Peyer's patch (tissue), 4 donors: ENCODE results near the gene AOPEP. TPM values are rescaled to one million over a fixed set of nuclear protein-coding genes. Genes with fewer than 3 reads are reported as not detected.

Experiments used
- DNase-seq, 3 donors: peaks; one replicate each; pipeline ENCODE4 v3.0.0-alpha.2; 2017 to 2019
- H3K27ac ChIP-seq, 4 donors: fragments of 200-600 bp; sonication (generic); one replicate each; pipeline ENCODE4 v1.5.1; 2016 to 2019
- H3K27me3 ChIP-seq, 2 donors: fragments of 200-600 bp; sonication (generic); one replicate each; pipeline ENCODE4 v1.5.1; 2019
- H3K36me3 ChIP-seq, 3 donors: fragments of 200-600 bp; sonication (generic); one replicate each; pipeline ENCODE4 v1.5.1; 2016 to 2019
- H3K4me1 ChIP-seq, 4 donors: fragments of 200-600 bp; sonication (generic); one replicate each; pipeline ENCODE4 v1.5.1; 2016 to 2019
- H3K4me3 ChIP-seq, 4 donors: fragments of 200-600 bp; sonication (generic); 1 replicate in 3 of 4; 2 replicates in 1 of 4; pipeline ENCODE4 v1.5.1; 2016 to 2019; ENCODE audit warnings: mild to moderate bottlenecking in 1 of 4
- H3K9me3 ChIP-seq, 4 donors: fragments of 200-600 bp; sonication (generic); one replicate each; pipeline ENCODE4 v1.5.1; 2016 to 2019; ENCODE audit warnings: mild to moderate bottlenecking in 1 of 4
- CTCF ChIP-seq, 6 experiments: fragments of 450-650 bp in 4 of 6; fragments of 200-600 bp in 2 of 6; sonication (generic) in 1 of 6; IDR thresholded peaks; one replicate each; pipeline ENCODE4 v1.5.1; 2017 to 2019; ENCODE audit warnings: antibody characterized with exemption in 6 of 6, mild to moderate bottlenecking in 3 of 6, moderate library complexity in 1 of 6
- POLR2A ChIP-seq, 2 donors: fragments of 450-650 bp; IDR thresholded peaks; one replicate each; pipeline ENCODE4 v1.5.1; 2017; ENCODE audit warnings: antibody characterized with exemption in 2 of 2, mild to moderate bottlenecking in 2 of 2, moderate library complexity in 2 of 2
- total RNA-seq, 4 donors: library from RNA; depleted of rRNA; stranded (reverse); fragments of >200 nt; gene quantifications; one replicate each; pipeline ENCODE4 v1.1.0, GENCODE V29; 2016

The AOPEP gene
- total RNA-seq, 4 donors from 2014 or later, result 83.5 to 272 (median 117) TPM

DNA sequence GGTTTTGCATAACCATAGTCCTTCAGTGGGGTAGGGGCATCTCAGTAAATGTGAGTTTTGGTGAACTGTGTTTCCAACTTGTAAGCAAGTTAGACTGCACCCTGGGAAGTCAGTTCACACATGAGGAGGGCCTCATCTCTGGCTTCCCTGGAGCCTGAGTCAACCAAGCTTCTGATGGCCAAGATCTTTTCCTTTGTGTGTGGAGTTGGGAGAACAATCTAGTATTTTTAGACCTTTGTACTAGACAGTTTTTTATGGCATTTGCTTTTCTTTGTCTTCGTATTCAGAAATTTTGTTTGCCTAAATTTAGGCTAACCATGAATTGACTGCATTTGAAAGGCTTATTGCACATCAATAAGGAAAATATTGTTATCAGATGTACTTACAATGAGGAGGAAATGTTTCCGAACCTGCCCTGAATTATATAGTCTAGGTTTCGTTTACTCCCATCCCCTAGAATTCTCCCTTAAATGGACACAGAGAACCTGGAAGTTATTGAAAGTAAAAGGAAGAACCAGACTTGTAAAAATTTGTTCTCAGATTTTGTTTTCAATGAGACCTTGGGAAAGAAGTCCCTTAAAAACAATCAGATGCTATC lies 204.6 kb downstream of the AOPEP start:
- H3K4me3 ChIP-seq, result no peak overlapping the region
- H3K4me1 ChIP-seq, result no peaks in the 10 kb centered on the region
- no peak overlapping the region for H3K27ac ChIP-seq
- H3K27me3 ChIP-seq, result no peaks in the 10 kb centered on the region
- DNase-seq, result no peak
- TF ChIP-seq CTCF (IDR thresholded peaks at IDR 0.05), result no peak
- no peak for TF ChIP-seq POLR2A (IDR thresholded peaks at IDR 0.05)
- no peaks in the 10 kb centered on the region for H3K36me3 ChIP-seq
- H3K9me3 ChIP-seq, result no peaks in the 10 kb centered on the region

DNA sequence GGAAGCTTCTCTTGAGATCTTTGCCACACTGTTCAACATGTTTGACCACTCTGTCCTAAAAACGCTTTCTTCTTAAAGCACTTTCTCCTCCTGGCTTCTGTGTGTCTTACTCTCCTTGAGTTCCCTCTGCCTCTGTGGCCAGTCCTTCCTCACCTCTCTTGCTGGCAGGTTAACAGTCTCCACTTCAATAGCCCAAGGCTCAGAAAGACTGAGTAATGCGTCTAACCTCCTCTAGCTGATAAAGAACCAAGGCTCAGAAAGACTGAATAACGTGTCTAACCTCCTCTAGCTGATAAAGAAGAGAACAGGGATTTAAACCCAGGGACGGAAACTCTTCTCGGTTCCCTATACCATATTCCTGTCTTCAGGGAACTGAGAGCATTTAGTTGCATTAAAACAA lies 205.2 kb downstream of the AOPEP start:
- TF ChIP-seq CTCF (IDR thresholded peaks at IDR 0.05) (no peak), POLR2A (IDR thresholded peaks at IDR 0.05) (no peak)
- H3K4me1 ChIP-seq, result no peaks in the 10 kb centered on the region
- no peak overlapping the region for H3K27ac ChIP-seq
- H3K4me3 ChIP-seq, result no peak overlapping the region
- no peaks in the 10 kb centered on the region for H3K27me3 ChIP-seq
- no peak for DNase-seq
- H3K9me3 ChIP-seq, result no peaks in the 10 kb centered on the region
- H3K36me3 ChIP-seq, result no peaks in the 10 kb centered on the region

DNA sequence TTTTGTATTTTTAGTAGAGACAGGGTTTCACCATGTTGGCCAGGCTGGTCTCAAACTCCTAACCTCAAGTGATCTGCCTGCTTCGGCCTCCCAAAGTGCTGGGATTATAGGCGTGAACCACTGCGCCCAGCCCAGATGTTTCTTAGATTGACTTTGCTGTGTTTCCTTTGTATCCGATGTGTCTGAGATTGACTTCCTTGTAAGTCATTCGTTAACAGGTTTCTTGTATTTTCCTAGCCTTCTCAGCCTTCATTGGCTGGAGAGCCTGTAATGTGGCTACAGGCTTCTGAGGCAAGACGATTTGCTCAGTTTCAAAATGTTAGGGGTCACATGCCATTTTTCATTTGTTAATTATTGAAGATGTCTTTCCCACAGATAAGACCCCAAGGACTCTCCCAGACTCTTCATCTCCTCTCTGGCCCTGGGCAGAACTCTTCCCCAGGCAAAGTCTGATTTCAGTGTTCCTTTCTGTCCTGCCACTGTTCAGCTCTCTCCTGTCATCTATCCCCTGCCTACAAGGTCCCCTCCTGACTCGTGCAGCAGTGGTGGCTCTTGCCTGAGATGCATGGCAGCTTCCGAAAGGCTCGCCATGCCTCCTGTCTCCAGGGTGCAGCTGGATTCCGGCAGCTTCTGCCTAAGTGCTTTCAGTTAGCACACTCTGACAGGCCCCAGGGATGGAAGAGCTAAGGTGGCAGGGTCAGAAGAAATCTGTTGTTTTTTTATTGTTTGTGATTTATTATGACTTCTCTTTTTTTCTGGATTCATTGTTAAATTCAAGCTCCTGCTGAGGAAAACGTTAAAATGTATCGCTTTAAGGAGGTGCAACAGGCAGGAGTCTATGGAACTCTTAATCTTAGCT lies 206.4 kb downstream of the AOPEP start:
- Histone ChIP-seq H3K9me3 (no peaks in the 10 kb centered on the region), H3K4me3 (no peak overlapping the region), H3K27ac (no peak overlapping the region), H3K27me3 (no peaks in the 10 kb centered on the region), H3K36me3 (no peaks in the 10 kb centered on the region), H3K4me1 (peaks cover 0 to 3% (median 0%) of the 10 kb centered on the region in 4 donors)
- TF ChIP-seq POLR2A (IDR thresholded peaks at IDR 0.05), result no peak
- no peak for TF ChIP-seq CTCF (IDR thresholded peaks at IDR 0.05)
- no peak for DNase-seq

- no peak for DNase-seq
- Histone ChIP-seq H3K4me1 (peaks cover 0 to 5% (median 0%) of the 10 kb centered on the region in 4 donors), H3K36me3 (no peaks in the 10 kb centered on the region), H3K9me3 (no peaks in the 10 kb centered on the region), H3K27ac (no peak overlapping the region), H3K27me3 (no peaks in the 10 kb centered on the region), H3K4me3 (no peak overlapping the region)
- TF ChIP-seq CTCF (IDR thresholded peaks at IDR 0.05), result no peak
- TF ChIP-seq POLR2A (IDR thresholded peaks at IDR 0.05), result no peak
Measured at GRCh38 chr9:94933511-94933828, 207.0 kb downstream of the AOPEP start.

- Histone ChIP-seq H3K36me3 (no peaks in the 10 kb centered on the region), H3K4me1 (peaks cover 0 to 5% (median 0%) of the 10 kb centered on the region in 4 donors), H3K9me3 (no peaks in the 10 kb centered on the region), H3K4me3 (no peak overlapping the region), H3K27ac (no peak overlapping the region), H3K27me3 (no peaks in the 10 kb centered on the region)
- TF ChIP-seq POLR2A (IDR thresholded peaks at IDR 0.05), result no peak
- TF ChIP-seq CTCF (IDR thresholded peaks at IDR 0.05), result no peak
- no peak for DNase-seq
Measured at GRCh38 chr9:94934816-94935328, 208.4 kb downstream of the AOPEP start.
